Prostate gland (tissue), 2 donors: Measurements from ENCODE around the gene CES2. TPM values are rescaled to one million over a fixed set of nuclear protein-coding genes. Genes with fewer than 3 reads are reported as not detected.

Experiments used
- DNase-seq: peaks from one replicate; pipeline ENCODE4 v3.0.0-alpha.2; 2019; ENCODE audit warnings: low spot score
- H3K27ac ChIP-seq, 2 donors: fragments of 200-600 bp; sonication (generic); 2 replicates each; pipeline ENCODE4 v1.5.1; 2017 to 2019
- H3K27me3 ChIP-seq: fragments of 200-600 bp; sonication (generic); replicated peaks from 2 replicates; pipeline ENCODE4 v1.5.1; 2019; ENCODE audit not compliant: insufficient read depth
- H3K36me3 ChIP-seq, 2 donors: fragments of 200-600 bp; sonication (generic); 1 replicate in 1 of 2; 2 replicates in 1 of 2; pipeline versions ENCODE4 v1.5.1 to v1.8.1; 2017 to 2019
- H3K4me1 ChIP-seq: fragments of 200-600 bp; sonication (generic); replicated peaks from 2 replicates; pipeline ENCODE4 v1.5.1; 2019
- H3K4me3 ChIP-seq, 2 donors: fragments of 200-600 bp; sonication (generic); 2 replicates each; pipeline ENCODE4 v1.5.1; 2017 to 2019
- H3K9me3 ChIP-seq: fragments of 200-600 bp; sonication (generic); 2 replicates; pipeline ENCODE4 v1.5.1; 2017
- CTCF ChIP-seq, 4 experiments: fragments of 200-600 bp in 2 of 4; fragments of 450-650 bp in 2 of 4; sonication (generic) in 2 of 4; IDR thresholded peaks; 1 replicate in 3 of 4; 2 replicates in 1 of 4; pipeline ENCODE4 v1.5.1; 2016 to 2019; ENCODE audit warnings: antibody characterized with exemption in 4 of 4, mild to moderate bottlenecking in 2 of 4, moderate library complexity in 2 of 4
- POLR2A ChIP-seq: fragments of 450-650 bp; IDR thresholded peaks from one replicate; pipeline ENCODE4 v1.6.1; 2016; ENCODE audit warnings: antibody characterized with exemption, mild to moderate bottlenecking
- POLR2AphosphoS5 ChIP-seq: sonication (generic); formaldehyde crosslinking; IDR thresholded peaks from one replicate; pipeline ENCODE4 v1.6.1; 2017; ENCODE audit warnings: antibody characterized with exemption
- WGBS: methylation state at CpG from one replicate; pipeline ENCODE4 v1.1.5; 2018; 5-methylcytosine and 5-hydroxymethylcytosine counted together
- intact Hi-C: fragments of 100-400 bp; cut with DNase I; formaldehyde crosslinking; loops from one replicate; pipeline ENCODE4 v1.14.2; 2022
- total RNA-seq, 2 donors: library from RNA; depleted of rRNA; stranded (reverse); fragments of >200 nt; gene quantifications; one replicate each; pipeline ENCODE4 v1.1.0, GENCODE V29; 2016

Gene CES2
- total RNA-seq, 2 donors from 2014 or later = 36.3 to 61.5 TPM

GRCh38 chr16:66918803-66919568 lies 16.3 kb upstream of the CES2 start, which contains the start of gene CDH16:
CDH16 (minus strand) TSS chr16:66918885; CDS start chr16:66918065, 820 bp downstream.
- no peak within 1 kb of the TSS for H3K4me3 ChIP-seq
- H3K4me1 ChIP-seq = no peaks in the 10 kb centered on the region
- H3K9me3 ChIP-seq = no peaks in the 10 kb centered on the region
- H3K27ac ChIP-seq = no peak within 1 kb of the TSS
- no peak for DNase-seq
- 76% methylated on average over 7 of the region's 7 CpGs for WGBS
- H3K27me3 ChIP-seq = no peaks in the 10 kb centered on the region
- no peaks in the 10 kb centered on the region for H3K36me3 ChIP-seq
- TF ChIP-seq CTCF (IDR thresholded peaks at IDR 0.05) (no peak), POLR2AphosphoS5 (no peak), POLR2A (no peak)
- intact Hi-C loops = no loop called here

GRCh38 chr16:66919569-66920298 lies 15.6 kb upstream of the CES2 start:
- H3K27ac ChIP-seq = no peak overlapping the region
- intact Hi-C loops = no loop called here
- 59% methylated on average over 5 of the region's 5 CpGs for whole genome bisulfite sequencing

GRCh38 chr16:66920299-66920590 lies 15.1 kb upstream of the CES2 start:
- TF ChIP-seq CTCF (IDR thresholded peaks at IDR 0.05) (no peak), POLR2AphosphoS5 (no peak), POLR2A (no peak)
- Histone ChIP-seq H3K9me3 (no peaks in the 10 kb centered on the region), H3K36me3 (no peaks in the 10 kb centered on the region), H3K4me1 (peaks cover 2% of the 10 kb centered on the region), H3K27ac (no peak overlapping the region), H3K27me3 (no peaks in the 10 kb centered on the region), H3K4me3 (no peak overlapping the region)
- DNase-seq = no peak
- 45% methylated on average over 2 of the region's 2 CpGs for WGBS
- intact Hi-C loops = no loop called here

More at GRCh38 chr16:66919569-66920298, 15.6 kb upstream of the CES2 start:
- Histone ChIP-seq H3K36me3 (no peaks in the 10 kb centered on the region), H3K27me3 (no peaks in the 10 kb centered on the region), H3K9me3 (no peaks in the 10 kb centered on the region), H3K4me3 (no peak overlapping the region), H3K4me1 (no peaks in the 10 kb centered on the region)
- TF ChIP-seq POLR2A (no peak), CTCF (IDR thresholded peaks at IDR 0.05) (no peak), POLR2AphosphoS5 (no peak)
- DNase-seq = no peak

GRCh38 chr16:66920924-66921680 lies 14.2 kb upstream of the CES2 start:
- no peak overlapping the region for H3K27ac ChIP-seq

More at GRCh38 chr16:66920924-66921680, 14.2 kb upstream of the CES2 start:
- TF ChIP-seq POLR2A = no peak
- TF ChIP-seq POLR2AphosphoS5 = no peak
- TF ChIP-seq CTCF (IDR thresholded peaks at IDR 0.05) = no peak
- Histone ChIP-seq H3K4me3 (no peak overlapping the region), H3K4me1 (peaks cover 5% of the 10 kb centered on the region), H3K27me3 (no peaks in the 10 kb centered on the region), H3K9me3 (no peaks in the 10 kb centered on the region), H3K36me3 (no peaks in the 10 kb centered on the region)
- DNase-seq = no peak
- 58% methylated on average over 8 of the region's 9 CpGs for WGBS
- intact Hi-C loops = no loop called here
